ENCODE measurements around the gene SULT1B1. TPM values are rescaled to one million over a fixed set of nuclear protein-coding genes. Genes with fewer than 3 reads are reported as not detected.
"Not testable (repeated sequence)": the region's sequence is repeated elsewhere in the genome, so short reads cannot be mapped to it uniquely, and the experiment has no call there.

The SULT1B1 gene
- total and polyA plus RNA-seq, 12 donors = 0.22 to 2.7 (median 0.44) TPM

- no peak overlapping the region for H3K4me3 ChIP-seq
- no peaks in the 10 kb centered on the region for H3K27me3 ChIP-seq
- DNase-seq = no peak
- no peaks in the 10 kb centered on the region for H3K9me3 ChIP-seq
- H3K4me1 ChIP-seq = no peaks in the 10 kb centered on the region
- WGBS, 2 donors = 20 to 34% methylated on average over 3 of the region's 3 CpGs
- TF ChIP-seq CTCF (IDR thresholded peaks at IDR 0.05) = no peak
- intact Hi-C loops (cut with DNase I) = no loop called here
- H3K27ac ChIP-seq = no peak overlapping the region
- ATAC-seq = no peak
- H3K36me3 ChIP-seq = no peaks in the 10 kb centered on the region
Observed at GRCh38 chr4:69773484-69773883, 13.1 kb upstream of the SULT1B1 start.

- H3K9me3 ChIP-seq; H3K4me3 ChIP-seq; DNase-seq; H3K27me3 ChIP-seq; H3K27ac ChIP-seq; ATAC-seq; H3K36me3 ChIP-seq; H3K4me1 ChIP-seq; intact Hi-C loops (cut with DNase I): not testable (repeated sequence)
- WGBS, 2 donors = 43 to 64% methylated on average over 3 of the region's 3 CpGs
Observed at GRCh38 chr4:69768554-69768953, 8.1 kb upstream of the SULT1B1 start.

- 82 to 85% methylated on average over 1 of the region's 1 CpG for WGBS, 2 donors
- ATAC-seq = no peak
- intact Hi-C loops (cut with DNase I) = no loop called here
- Histone ChIP-seq H3K27me3 (no peaks in the 10 kb centered on the region), H3K4me1 (peaks cover 0 to 11% (median 0%) of the 10 kb centered on the region in 9 donors), H3K27ac (no peak overlapping the region), H3K36me3 (no peaks in the 10 kb centered on the region), H3K9me3 (no peaks in the 10 kb centered on the region), H3K4me3 (no peak overlapping the region)
- no peak for DNase-seq
- TF ChIP-seq CTCF (IDR thresholded peaks at IDR 0.05) = no peak
Observed at GRCh38 chr4:69765751-69766150, 5.3 kb upstream of the SULT1B1 start.

GRCh38 chr4:69764311-69764710 lies 3.9 kb upstream of the SULT1B1 start:
- peaks cover 0 to 15% (median 0%) of the 10 kb centered on the region in 9 donors for H3K4me1 ChIP-seq
- TF ChIP-seq CTCF (IDR thresholded peaks at IDR 0.05) = no peak
- no peaks in the 10 kb centered on the region for H3K36me3 ChIP-seq
- DNase-seq (no peak), ATAC-seq (no peak)
- no peaks in the 10 kb centered on the region for H3K27me3 ChIP-seq
- 27 to 34% methylated on average over 1 of the region's 1 CpG for WGBS, 2 donors
- no peak overlapping the region for H3K4me3 ChIP-seq
- H3K9me3 ChIP-seq = no peaks in the 10 kb centered on the region
- H3K27ac ChIP-seq = no peak overlapping the region
- intact Hi-C loops (cut with DNase I) = no loop called here

GRCh38 chr4:69763233-69763632 lies 2.8 kb upstream of the SULT1B1 start:
- DNase-seq (no peak), ATAC-seq (no peak)
- H3K4me1 ChIP-seq = peaks cover 0 to 18% (median 0%) of the 10 kb centered on the region in 9 donors
- WGBS, 2 donors = 91 to 95% methylated on average over 3 of the region's 3 CpGs
- intact Hi-C loops (cut with DNase I) = no loop called here
- H3K27ac ChIP-seq = no peak overlapping the region
- H3K9me3 ChIP-seq = no peaks in the 10 kb centered on the region
- no peaks in the 10 kb centered on the region for H3K36me3 ChIP-seq
- no peak overlapping the region for H3K4me3 ChIP-seq
- TF ChIP-seq CTCF (IDR thresholded peaks at IDR 0.05) = no peak
- no peaks in the 10 kb centered on the region for H3K27me3 ChIP-seq
